NCI-H1048 (cell line): Measurements from ENCODE around the gene CMSS1.

Source experiments
- DNase-seq: peaks from one replicate; lab custom pipeline; 2025; lab: John Stamatoyannopoulos, UW

CMSS1 gene

GRCh38 chr3:99854756-99855298 lies 37.2 kb downstream of the CMSS1 start:
- DNase-seq: no peak

GRCh38 chr3:99855900-99856299 lies 38.2 kb downstream of the CMSS1 start:
- DNase-seq: no peak

GRCh38 chr3:99856437-99857220 lies 39.0 kb downstream of the CMSS1 start:
- DNase-seq: no peak

GRCh38 chr3:99857278-99857677 lies 39.6 kb downstream of the CMSS1 start:
- DNase-seq: no peak

GRCh38 chr3:99858469-99858868 lies 40.8 kb downstream of the CMSS1 start:
- DNase-seq: no peak

GRCh38 chr3:99859825-99860224 lies 42.2 kb downstream of the CMSS1 start:
- DNase-seq: no peak

GRCh38 chr3:99861216-99861615 lies 43.6 kb downstream of the CMSS1 start:
- no peak for DNase-seq

GRCh38 chr3:99862208-99862607 lies 44.5 kb downstream of the CMSS1 start:
- no peak for DNase-seq

- no peak for DNase-seq
These were observed 45.3 kb downstream of the CMSS1 start for GRCh38 chr3:99863002-99863401.

- DNase-seq: no peak
These were observed 45.9 kb downstream of the CMSS1 start for GRCh38 chr3:99863588-99863987.

GRCh38 chr3:99864289-99864688 lies 46.6 kb downstream of the CMSS1 start:
- no peak for DNase-seq

- no peak for DNase-seq
These were observed 47.7 kb downstream of the CMSS1 start for GRCh38 chr3:99865321-99865720.

- DNase-seq: no peak
These were observed 48.6 kb downstream of the CMSS1 start for GRCh38 chr3:99866261-99866761.

- DNase-seq: no peak
These were observed 50.1 kb downstream of the CMSS1 start for GRCh38 chr3:99867594-99868310.

GRCh38 chr3:99868311-99868646 lies 50.6 kb downstream of the CMSS1 start:
- DNase-seq: no peak

- DNase-seq: no peak
These were observed 52.0 kb downstream of the CMSS1 start for GRCh38 chr3:99869621-99870020.

GRCh38 chr3:99870712-99871111 lies 53.0 kb downstream of the CMSS1 start:
- DNase-seq: no peak

- DNase-seq: no peak
These were observed 53.8 kb downstream of the CMSS1 start for GRCh38 chr3:99871231-99872045.

GRCh38 chr3:99872923-99873254 lies 55.2 kb downstream of the CMSS1 start:
- DNase-seq: no peak

GRCh38 chr3:99873269-99874102 lies 55.8 kb downstream of the CMSS1 start:
- DNase-seq: no peak

- no peak for DNase-seq
These were observed 56.8 kb downstream of the CMSS1 start for GRCh38 chr3:99874237-99875002.
